UCSD-AML1 (cell line): ENCODE data around the gene EPDR1.
"Not testable (repeated sequence)": the region's sequence is repeated elsewhere in the genome, so short reads cannot be mapped to it uniquely, and the experiment has no call there.

ENCODE experiments used
- DNase-seq: peaks from one replicate; lab custom pipeline; 2025; ENCODE audit not compliant: unreplicated experiment; lab: John Stamatoyannopoulos, UW

Gene EPDR1

GRCh38 chr7:37927773-37928444, 7.5 kb downstream of the EPDR1 start:
- no peak for DNase-seq

GRCh38 chr7:37928878-37929277, 8.4 kb downstream of the EPDR1 start:
- no peak for DNase-seq

DNA sequence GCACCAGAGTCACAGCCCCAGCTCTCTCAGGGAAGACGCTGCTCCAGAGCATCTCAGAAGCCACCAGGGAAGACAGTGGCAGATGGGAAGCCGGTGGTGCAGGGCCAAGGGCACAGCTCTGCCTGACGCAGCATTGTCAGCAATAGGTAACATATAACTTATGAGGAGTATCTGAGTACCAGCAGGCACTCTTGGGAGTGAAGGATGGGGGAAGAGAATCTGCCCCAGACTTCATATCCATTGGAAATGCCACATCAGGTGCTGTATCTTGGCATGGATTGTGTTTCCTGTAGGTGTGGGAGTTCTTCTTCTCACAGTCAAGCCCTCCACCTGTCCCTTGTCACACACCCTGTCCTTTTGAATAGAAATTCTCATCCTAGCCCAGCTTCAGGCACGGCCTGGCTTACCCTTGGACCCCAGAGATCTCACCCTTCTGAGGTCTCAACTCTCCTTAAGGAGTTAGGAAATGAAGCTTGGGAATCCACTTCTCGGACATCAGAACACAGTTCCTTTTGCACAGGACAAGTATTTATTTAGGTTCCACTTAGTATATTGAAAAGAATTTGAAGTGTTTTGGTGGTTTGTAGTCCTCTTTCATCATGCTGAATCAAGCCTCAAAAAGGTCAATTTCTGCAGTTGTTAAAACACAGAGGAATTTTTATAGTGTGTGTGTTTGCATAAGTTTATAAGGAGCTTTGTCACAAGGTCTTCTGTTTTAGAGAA, 9.9 kb downstream of the EPDR1 start:
- no peak for DNase-seq

DNA sequence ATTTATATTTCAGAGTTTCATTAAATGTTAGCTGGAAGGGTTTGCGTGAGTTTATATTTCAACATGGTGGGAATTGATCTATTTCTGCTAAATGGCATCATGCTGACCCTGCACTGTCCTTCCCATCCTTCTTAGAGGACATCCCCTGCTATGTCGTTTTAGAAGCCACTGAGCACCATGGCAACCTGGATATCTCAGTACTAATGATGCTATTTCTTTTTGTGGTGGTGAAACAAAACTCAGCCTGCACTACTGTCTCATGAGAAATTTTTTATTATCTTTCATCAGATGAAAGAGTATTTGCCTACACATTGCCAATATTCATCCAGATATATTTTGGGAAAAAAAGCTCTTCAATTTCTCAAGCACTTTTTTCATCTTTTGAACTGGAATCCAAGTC, 12.1 kb downstream of the EPDR1 start:
- DNase-seq = no peak

DNA sequence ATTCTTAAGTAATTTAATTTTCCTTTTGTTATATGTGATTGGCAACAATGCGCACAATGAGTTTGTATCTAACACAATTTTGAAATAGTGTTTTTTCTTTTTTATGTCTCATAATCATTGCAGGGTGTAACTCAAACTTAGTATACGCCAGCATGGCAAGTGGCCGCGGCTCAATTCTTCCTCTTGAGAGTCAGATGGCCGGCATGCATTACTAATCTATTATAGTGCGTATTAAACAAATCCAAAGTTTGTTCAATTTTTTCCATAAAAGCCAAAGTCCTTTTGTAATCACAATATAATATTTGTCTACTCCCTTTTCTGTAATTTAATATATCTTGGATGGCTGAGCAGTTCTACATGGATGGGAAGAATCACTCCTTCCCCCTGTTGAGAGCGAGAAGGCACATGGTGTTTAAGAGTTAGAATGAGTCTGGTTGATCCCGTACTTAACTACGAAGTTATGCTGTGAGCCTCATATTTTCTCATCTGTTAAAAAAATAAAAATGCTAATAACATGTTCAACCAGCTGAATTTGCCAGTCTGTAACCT, 12.7 kb downstream of the EPDR1 start:
- DNase-seq = no peak

GRCh38 chr7:37942934-37943610, 22.6 kb downstream of the EPDR1 start:
- no peak for DNase-seq

- DNase-seq = no peak
Observed at GRCh38 chr7:37943905-37944736, 23.7 kb downstream of the EPDR1 start.

DNA sequence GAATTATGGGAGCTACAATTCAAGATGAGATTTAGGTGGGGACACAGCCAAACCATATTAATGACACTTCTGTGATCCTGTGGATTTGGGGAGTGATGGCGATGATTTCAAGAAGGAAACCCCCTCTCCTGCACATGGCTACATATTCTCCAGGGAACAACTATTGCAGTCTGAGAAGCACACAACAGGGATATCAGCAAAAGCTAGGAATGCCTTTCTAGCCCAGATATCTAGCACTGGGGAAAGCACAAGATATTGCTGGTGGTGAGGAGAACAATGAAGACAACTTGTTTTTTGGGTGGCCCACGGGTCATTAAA, 24.3 kb downstream of the EPDR1 start:
- no peak for DNase-seq

GRCh38 chr7:37945336-37945735, 24.9 kb downstream of the EPDR1 start:
- no peak for DNase-seq

DNA sequence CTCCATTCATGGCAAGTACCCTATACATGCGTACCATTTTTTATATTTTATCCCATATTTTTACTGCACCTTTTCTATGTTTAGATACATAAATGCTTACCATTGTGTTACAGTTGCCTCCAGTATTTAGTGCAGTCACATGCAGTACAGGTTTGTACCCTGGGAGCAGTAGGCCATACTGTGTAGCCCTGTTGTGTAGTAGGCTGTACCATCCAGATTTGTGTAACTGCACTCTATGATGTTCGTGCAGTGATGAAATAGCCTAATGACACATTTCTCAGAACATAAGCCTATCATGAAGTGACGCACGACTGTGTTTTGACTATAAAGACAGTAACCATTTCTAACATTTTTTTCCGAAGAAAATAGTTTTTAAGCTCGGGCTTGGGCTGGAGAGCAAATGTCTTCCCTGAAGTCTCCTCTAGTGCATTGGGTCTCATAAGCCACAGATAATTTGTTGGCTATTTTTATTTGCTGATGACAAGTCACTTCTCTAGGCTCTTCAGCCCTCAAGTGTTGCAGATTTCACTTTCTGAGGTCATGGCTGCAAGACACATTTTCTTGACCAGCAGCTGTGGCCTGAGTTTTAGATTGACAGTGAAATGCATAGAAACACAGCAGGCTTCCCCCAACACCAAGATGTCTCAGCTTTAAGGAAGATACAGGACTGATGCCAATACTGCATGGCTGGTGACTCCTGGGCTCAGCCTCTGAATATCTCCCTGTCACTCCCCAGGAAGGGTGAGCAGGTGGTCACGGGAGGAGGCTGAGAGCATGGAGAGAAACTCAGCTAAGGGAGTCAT, 26.9 kb downstream of the EPDR1 start:
- DNase-seq = no peak

DNA sequence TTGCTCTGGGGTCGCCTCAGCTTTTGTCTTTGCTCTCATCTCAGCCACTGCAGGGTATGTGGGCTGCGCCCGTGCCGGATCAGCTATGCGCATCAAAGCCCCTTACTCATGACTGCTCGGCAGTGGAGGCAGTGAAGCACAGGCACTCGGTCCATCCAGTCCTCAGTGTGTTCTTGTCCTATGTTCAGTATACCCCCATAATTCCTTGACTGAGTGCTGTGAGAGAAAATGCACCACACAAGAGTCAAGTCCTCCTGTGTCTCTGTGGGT, 27.4 kb downstream of the EPDR1 start:
- no peak for DNase-seq

DNA sequence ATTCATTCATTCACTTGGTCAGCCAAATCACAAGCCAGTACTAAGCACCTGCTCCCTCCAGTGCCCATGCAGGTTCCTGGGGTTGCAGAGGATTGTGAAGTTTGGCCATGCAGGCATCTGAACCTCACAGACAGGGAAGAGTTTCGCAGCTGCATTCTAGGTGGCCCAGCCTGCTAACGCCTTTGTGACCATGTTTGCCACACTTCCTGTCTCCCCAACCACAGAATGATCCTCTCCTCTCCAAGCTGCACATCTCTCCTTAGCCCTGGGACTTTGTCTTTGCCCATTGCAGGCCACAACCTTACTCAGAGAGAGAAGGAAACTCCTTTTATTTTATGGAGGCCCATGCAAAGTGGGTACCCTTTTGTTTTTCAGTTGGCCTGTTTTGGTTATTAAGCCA, 31.8 kb downstream of the EPDR1 start:
- DNase-seq = peak; percentile 8

- DNase-seq = not testable (repeated sequence)
Observed at GRCh38 chr7:37954217-37954616, 33.8 kb downstream of the EPDR1 start.

GRCh38 chr7:37956791-37957190, 36.4 kb downstream of the EPDR1 start:
- no peak for DNase-seq

DNA sequence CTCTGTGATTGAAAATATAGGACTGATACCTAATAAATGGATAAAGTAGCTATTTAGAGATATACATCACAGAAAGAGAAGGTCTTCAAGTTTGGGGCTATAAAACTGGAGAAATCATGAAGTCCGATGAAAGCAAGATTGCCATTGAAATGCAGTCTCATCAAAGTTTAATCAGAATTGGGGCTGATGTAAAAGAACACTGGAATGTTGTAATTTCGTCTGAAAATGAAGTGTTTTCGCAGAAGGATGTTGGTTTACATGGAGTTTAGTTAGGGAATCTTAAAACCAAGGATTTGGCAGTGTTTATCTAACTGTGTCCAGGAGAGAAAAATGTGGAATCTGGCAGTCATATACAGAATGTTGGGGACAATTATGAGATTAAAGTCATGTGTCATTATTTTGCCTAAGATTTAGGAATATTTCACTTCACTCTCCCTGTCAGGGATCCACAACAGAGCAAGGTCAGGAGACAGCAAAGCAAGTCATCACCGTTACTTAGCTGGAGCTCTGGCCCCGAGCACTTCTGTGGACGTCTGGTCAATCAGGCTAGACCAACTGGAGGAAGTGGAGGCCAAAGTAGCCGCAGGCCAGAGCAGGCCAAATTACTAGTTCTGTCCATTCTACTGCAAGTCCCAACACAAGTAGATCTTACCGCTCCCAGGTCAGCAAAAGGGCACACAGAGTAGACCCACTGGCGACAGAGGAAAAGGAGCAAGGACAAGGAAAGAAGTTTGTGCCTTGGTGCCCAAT, 37.0 kb downstream of the EPDR1 start:
- no peak for DNase-seq

DNA sequence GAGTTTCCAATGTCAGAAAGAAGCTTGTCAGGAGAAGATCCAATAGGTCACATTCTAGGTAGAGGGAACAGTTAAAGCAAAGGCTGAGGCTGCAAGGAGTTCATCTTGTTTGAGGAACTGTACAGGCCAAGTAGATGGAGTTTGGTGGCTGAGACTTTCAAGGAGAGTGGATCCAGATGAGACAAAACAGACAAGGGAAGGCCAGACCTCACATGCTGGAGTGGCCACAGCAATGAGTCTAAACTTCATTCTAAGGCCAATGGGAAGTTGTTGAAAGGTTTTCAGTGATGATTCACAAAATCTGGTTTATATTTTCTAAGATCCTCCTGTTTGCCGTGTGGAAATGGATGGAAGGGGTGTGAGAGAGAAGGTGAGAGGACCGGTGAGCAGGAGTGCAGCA, 40.0 kb downstream of the EPDR1 start:
- DNase-seq = no peak

GRCh38 chr7:37961251-37961650, 40.8 kb downstream of the EPDR1 start:
- no peak for DNase-seq

DNA sequence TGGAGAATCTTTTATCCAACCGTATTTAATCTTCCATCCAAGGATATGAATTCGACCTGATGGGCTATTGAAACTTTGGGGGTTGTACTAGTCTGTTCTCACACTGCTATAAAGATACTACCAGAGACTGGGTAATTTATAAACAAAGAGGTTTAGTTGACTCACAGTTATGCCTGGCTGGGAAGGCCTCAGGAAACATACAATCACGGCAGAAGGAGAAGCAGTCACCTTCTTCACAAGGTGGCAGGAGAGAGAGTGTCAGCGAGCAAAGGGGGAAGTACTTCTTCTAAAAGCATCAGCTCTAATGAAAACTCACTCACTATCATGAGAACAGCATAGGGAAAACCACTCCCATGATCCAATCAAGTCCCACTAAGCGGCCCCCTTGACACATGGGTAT, 43.8 kb downstream of the EPDR1 start:
- DNase-seq = no peak

GRCh38 chr7:37970211-37970610, 49.8 kb downstream of the EPDR1 start:
- no peak for DNase-seq

- no peak for DNase-seq
Observed at GRCh38 chr7:37971491-37971890, 51.1 kb downstream of the EPDR1 start.
